NCI-H2081 (cell line): ENCODE results near the gene PPFIBP2.

Source experiments
- DNase-seq, 2 experiments: peaks; one replicate each; lab custom pipeline; 2025; lab: John Stamatoyannopoulos, UW

The PPFIBP2 gene

GRCh38 chr11:7525424-7525823 is 11.6 kb downstream of the PPFIBP2 start:
- DNase-seq = no peak

DNA sequence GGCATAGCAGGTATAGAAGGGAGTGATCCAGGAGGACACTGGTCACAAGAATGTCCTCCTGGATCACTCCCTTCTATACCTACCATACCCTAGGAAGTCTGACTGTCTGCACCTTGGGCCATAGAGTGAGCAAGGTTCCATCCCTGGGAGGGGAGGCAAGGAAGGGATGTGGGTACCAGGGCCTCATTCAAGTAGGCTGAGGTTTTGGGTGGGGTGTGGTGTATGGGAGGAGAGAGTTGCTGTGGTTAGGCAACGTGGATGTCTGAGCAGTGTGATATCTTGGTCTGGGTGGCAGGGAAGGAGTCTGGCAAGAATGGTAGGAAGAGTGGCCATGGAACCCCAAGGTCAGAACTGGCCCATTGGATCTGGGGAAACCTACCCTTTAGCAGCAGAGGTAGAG is 13.2 kb downstream of the PPFIBP2 start:
- DNase-seq = no peak

- no peak for DNase-seq
Measured at GRCh38 chr11:7528514-7529049, 14.8 kb downstream of the PPFIBP2 start.

DNA sequence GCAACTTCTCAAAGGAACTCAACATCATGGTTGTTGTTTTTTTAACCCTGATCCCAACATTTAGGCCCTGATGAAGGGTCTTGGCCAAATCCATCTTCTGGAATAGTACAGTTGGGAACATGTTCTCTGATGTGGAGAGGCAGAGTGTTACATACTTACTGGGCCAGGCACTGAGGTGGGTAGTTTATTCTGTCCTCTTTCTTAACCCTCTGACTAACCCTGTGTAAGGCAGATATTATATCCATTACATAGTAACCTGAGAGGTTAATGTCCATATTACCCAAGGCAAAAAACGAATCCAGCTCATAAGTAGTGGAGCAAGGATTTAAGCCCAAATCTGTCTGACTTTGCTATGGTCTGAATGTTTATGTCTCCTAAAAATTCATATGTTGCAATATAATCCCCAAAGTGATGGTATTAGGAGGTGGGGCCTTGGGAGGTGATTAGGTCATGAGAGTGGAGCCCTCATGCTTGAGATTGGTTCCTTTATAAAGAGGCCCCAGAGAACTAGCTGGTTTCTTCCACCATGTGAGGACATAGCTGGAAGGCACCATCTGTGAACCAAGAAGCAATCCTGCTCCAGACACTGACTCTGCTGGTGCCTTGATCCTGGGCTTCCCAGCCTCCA is 16.3 kb downstream of the PPFIBP2 start:
- DNase-seq = no peak

GRCh38 chr11:7531011-7531410 is 17.2 kb downstream of the PPFIBP2 start:
- DNase-seq = no peak

DNA sequence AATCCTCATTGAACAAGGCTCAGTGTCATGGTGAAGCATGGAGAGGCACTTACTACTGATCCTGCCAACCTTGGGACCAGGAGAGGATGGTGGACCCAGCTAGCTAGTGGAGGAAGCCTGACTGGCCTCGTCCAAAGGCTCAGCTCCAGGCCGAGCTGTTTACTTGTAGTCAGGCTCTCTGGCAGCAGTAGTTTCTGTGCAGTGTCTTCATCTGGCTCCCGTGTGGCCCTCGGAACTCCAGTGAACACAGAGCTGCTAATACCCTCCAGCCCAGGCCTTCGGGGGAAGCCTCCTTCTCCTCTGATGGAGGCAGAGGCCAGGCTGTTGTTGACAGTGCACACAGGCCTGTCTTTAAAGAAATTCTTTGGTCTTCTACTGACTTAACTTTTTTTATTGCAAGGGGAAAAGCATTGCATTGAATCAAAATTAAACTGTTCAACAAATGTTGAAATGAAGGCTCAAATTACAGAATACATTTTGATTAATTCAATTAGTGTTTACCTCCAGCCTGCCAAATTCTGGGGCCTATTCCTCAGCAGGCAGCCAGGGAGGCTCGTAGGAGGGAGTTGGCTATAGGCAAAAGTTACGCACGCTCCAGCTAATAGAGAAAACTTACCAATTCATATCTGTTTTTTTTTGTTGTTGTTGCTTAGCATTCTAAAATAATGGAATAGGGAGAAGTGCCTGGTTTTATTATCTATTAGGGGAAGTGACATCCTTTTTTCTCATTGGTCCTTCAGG is 18.8 kb downstream of the PPFIBP2 start:
- DNase-seq = no peak

DNA sequence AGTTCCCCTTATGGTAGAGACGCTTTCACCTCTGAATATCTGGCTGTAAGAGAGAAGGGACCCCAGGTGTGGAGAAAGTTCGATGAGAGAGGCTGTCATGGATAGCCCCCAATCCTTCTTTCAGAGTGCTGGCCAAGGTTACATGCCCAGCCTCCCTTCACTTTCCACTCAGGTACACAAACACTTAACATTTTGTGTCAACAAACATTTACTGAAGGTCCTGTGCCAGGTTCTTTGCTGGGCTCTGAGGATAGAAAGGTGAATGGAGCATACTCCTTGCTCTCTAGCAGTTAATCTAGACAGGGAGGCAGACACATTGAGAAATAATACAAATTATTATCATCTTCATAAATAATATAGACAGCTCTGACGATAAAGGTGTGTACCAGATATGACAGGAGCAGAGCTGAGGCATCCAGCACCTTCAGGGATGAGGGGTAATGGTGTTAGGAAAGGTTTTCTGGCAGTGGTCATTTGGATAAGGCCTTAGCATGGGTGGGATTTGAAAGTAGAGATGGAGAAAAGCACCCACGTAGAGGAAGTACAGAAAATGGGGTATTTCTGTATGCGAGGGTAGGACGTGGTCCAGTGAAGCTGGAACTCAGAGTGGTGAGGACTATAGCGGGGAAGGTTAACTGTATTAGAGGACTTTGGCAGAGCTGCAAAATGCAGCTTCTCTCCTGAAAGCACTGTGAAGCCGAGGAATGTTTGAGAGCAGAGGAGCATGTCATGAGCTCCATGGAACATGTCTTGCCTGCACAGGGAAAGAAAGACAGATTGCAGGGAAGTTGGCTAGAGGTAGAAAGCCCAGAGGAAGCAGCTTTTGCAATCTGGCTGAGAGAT is 19.6 kb downstream of the PPFIBP2 start:
- DNase-seq = no peak

- DNase-seq = no peak
Measured at GRCh38 chr11:7534042-7534378, 20.2 kb downstream of the PPFIBP2 start.

GRCh38 chr11:7536100-7536499 is 22.3 kb downstream of the PPFIBP2 start:
- no peak for DNase-seq

DNA sequence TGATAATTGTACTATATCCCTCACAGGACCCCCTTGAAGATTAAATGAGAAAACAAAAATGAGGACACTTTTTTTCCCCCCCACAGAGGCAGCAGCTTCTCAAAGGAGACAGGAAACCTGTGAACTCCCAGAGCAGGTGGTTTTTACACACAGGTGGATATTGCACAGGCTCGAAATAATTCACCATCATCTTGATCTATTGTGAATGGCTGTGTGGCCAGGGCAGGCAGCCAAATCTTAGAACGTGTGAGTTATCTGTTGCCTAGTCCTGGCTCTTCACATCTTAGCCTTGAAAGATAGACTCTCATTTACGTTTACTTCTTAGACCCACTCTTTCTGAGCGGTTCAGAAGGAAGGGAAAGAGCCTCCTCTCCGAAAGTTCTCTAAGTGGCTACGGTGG is 23.5 kb downstream of the PPFIBP2 start:
- DNase-seq = no peak

- no peak for DNase-seq
Measured at GRCh38 chr11:7538031-7538430, 24.2 kb downstream of the PPFIBP2 start.

DNA sequence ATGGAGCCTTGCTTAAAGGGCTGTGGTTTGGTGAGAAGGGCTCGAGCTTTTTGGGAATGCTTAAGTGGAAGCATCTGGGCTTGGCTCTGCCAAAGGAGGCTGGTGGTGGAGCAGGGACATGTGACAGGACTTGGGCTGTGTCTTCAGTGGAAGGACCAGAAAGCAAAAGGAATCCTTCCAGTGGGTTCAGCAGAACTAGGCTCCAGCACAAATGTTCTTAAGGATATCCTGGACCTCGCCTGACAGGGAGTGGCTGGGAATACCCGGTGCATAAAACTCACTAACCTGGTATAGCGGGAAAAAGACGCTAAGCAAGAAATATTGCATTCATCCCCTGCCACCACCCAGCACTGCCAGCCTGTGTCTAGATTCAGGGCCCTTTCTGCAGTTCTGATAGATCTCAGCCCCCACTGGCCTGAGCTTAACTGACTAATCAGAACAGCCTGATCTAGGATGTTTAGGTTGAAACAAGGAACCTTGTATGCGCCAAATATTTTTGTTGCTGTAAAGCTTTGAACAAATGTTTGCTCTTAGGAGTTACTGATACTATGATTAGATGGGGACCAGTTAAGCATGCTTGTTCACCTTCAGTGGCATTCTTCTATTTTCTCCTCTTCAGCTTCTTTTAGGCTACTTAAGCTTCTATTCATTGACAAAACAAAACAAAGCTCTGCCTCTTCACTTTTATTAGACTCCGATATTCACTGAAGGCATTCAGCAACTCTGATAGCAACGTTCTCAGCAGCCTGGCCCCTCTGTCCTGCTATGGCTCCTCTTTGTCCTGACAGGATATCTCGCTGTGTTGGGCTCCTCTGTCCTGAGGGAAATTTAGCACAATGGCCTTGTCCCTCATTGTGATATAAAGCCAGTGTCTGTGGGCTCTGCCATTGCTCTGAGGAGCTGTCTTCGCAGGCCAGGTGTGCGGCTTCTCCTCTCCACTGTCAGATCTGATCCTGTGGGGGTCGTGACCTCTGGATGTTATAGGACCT is 25.0 kb downstream of the PPFIBP2 start:
- DNase-seq = no peak

GRCh38 chr11:7540830-7541555 is 27.2 kb downstream of the PPFIBP2 start:
- DNase-seq = no peak

DNA sequence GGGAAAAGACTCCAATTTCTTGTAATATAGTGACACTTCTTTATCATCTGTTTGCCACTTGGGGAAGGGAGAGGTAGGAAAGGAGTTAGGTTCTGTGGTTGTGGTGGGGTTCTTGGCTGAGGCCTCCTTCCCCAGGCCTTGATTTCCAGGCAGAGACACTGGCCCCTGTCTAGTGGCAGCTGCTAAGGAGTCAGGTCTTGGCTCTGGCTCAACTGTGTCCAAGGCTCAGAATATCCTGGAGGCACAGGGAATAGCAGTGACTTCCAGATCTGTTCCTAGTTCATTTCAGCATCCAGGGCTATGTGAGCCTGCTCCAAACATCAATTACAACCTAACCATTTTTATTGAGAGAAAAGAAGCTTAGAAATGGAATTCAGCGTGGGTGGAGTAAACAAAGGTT is 29.5 kb downstream of the PPFIBP2 start:
- no peak for DNase-seq

DNA sequence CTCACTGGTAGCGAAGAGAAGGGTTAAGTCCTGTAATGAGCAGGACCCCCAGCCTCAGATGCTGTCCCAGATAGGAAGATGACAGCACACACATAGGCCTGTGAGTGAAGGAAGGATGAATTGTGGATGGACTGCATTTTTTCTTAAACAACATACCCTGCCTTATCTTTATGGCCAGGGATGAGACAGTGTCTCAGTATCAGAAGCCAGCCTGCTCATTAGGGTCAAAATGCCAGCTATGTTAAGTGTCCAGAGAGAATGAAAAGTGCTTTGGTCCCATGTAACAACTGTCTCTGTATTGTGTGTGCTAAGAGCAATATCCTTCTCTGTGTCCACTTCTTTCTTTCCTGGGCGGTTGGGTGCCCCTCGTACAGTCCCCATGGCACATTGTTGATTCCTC is 30.2 kb downstream of the PPFIBP2 start:
- no peak for DNase-seq

DNA sequence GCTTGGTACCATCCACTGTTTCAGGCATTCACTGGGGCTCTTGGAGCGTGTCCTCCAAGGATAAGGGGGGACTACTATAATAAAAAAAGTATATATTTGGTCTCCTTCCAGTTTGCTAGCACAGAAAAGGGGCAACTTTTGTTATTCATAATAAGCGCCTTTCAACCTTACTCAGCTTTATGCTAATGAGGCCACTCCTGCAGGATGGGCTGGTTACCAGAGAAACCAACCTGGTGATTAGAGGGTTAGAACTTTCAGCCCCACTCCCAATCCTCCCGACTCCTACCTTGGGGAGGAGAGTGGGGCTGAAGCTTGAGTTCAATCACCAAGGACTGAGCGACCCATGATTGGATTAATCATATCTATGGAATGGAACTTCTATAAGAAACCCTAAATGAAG is 31.8 kb downstream of the PPFIBP2 start:
- DNase-seq = no peak

GRCh38 chr11:7546324-7546791 is 32.6 kb downstream of the PPFIBP2 start:
- DNase-seq = no peak

GRCh38 chr11:7547687-7548086 is 33.9 kb downstream of the PPFIBP2 start:
- DNase-seq = no peak

DNA sequence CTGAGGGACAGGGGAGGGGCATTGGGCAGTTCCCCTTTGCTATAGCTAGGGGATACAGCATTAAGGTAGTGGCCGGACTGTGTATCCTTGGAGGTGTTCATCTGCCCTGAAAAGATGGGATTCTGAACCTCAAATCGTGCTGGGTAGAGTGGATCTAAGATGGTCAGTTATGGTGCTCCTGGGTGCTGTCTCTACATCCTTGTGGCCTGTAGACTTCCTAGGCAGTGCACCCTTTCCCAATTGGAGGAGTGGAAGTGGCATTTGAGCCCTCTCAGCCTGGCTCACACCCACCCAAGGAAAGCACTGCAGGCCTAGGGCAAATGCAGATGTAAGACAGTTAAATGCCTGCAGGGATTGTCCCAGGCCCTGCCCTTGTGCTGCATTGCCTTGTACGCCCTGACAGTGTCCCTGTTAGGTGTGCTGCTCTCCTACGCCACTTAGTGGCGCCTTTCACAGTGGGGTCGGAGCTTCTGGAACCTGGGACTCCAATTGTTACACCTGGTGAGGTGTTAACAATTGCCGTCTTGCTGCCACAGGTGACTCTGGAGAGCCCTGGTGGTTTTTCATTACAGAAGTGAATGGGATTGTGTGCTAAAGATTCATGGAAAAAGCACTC is 35.0 kb downstream of the PPFIBP2 start:
- DNase-seq = peak in 1 of 2 experiments; percentile 15

DNA sequence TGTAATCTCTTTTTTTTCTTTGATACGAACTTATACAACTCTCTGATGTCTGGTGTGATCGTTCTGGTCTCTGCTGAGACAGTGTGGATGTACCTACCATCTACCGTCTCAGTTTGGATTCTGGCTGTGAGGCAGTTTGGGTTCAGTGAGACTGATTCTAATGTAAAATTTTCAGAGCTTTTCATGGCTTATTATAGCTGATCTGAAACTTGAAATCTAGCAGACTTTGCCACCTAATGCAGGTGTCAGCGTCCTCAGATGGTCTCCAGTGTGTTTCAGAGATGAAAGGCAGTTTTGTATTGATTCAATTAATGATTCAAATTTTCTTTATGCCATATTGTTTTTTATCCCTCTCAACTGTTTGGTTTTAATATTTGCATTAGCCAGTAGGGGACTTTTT is 35.9 kb downstream of the PPFIBP2 start:
- DNase-seq = no peak
